ENCODE data around the gene GID8.

GRCh38 chr20:62941792-62942191 lies 3.8 kb downstream of the GID8 start:
- TF ChIP-seq POLR2A (IDR thresholded peaks at IDR 0.05; ENCODE audit: low read depth, low read length) (no peak), MXI1 (IDR thresholded peaks at IDR 0.05; ENCODE audit: borderline replicate concordance, low read depth, low read length) (no peak), MAZ (IDR thresholded peaks at IDR 0.05; ENCODE audit: borderline replicate concordance, low read depth, low read length) (no peak), CTCF (conservative IDR thresholded peaks at IDR 0.05; ENCODE audit: low read depth, low read length) (no peak), SMC3 (IDR thresholded peaks at IDR 0.05; ENCODE audit: low read depth, low read length) (no peak), MAFK (IDR thresholded peaks at IDR 0.05; ENCODE audit: low read depth, low read length) (no peak), RAD21 (IDR thresholded peaks at IDR 0.05; ENCODE audit: low read length) (no peak), FOS (IDR thresholded peaks at IDR 0.05; ENCODE audit: low read depth, low read length) (no peak), CHD1 (IDR thresholded peaks at IDR 0.05; ENCODE audit: low read depth, low read length) (no peak), RFX5 (IDR thresholded peaks at IDR 0.05; ENCODE audit: low read depth, low read length) (no peak), BHLHE40 (IDR thresholded peaks at IDR 0.05; ENCODE audit: low read depth, low read length) (no peak)

All from IMR-90 (cell line).